GM18909 (cell line): Measurements from ENCODE around the gene TNFRSF8.

Source experiments
- ATAC-seq: cut with Tn5 transposase; IDR thresholded peaks from one replicate; pipeline ENCODE4 v1.9.1; 2021; ENCODE audit warnings: mild to moderate bottlenecking; ENCODE audit not compliant: unreplicated experiment, poor library complexity

The TNFRSF8 gene

GRCh38 chr1:12151465-12151864, 88.4 kb downstream of the TNFRSF8 start:
- no peak for ATAC-seq

- ATAC-seq: peak; percentile 64
Observed at GRCh38 chr1:12152113-12152891, 89.2 kb downstream of the TNFRSF8 start.

DNA sequence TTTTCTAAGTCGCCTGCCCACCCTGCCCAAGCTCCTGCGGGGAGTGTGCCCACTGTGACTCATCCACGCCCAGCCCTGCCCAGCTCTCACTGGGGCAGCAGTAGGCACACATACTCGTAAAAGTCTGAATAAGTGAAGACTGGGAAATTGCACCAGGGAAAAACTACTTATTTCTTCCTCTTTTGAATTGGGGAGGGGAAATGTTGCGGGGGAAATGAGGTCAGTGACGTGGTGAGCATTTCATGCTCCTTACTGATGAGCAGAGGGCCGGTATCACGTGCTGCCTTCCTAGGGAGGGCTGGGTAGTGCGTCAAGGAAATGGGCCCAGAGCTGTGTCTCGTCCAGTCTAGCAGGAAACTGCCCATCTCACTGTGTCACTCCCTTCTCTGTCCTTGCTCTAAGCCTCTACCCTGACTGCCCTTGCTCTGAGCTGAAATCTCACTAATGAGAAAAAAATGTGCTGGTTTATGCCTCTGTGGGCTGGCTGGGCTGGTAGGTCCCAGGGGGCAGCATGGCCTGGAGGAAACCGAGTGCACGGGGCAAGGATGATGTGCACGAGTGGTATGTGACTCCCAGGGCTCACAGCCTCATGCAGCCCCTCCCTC, 90.2 kb downstream of the TNFRSF8 start:
- peak; percentile 35 for ATAC-seq

DNA sequence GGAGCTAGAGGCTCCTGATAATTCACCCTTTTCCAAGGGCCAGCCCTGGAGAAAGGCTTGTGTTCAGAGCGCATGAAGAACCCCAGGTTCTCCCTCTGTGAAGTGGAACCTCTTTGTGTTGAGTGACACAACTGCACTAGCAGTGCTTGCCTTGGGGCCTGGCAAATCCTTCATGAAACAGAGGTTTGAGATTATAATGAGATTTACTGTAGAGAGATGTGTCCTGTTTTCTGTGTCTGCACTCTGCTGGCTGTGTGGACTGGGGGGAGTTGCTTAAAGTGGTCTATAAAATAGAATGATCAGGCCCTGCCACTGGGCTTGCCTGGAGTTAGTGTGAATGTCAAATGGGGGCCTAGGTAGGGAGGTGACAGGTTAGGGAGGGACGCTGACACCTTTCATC, 92.2 kb downstream of the TNFRSF8 start:
- ATAC-seq: no peak

DNA sequence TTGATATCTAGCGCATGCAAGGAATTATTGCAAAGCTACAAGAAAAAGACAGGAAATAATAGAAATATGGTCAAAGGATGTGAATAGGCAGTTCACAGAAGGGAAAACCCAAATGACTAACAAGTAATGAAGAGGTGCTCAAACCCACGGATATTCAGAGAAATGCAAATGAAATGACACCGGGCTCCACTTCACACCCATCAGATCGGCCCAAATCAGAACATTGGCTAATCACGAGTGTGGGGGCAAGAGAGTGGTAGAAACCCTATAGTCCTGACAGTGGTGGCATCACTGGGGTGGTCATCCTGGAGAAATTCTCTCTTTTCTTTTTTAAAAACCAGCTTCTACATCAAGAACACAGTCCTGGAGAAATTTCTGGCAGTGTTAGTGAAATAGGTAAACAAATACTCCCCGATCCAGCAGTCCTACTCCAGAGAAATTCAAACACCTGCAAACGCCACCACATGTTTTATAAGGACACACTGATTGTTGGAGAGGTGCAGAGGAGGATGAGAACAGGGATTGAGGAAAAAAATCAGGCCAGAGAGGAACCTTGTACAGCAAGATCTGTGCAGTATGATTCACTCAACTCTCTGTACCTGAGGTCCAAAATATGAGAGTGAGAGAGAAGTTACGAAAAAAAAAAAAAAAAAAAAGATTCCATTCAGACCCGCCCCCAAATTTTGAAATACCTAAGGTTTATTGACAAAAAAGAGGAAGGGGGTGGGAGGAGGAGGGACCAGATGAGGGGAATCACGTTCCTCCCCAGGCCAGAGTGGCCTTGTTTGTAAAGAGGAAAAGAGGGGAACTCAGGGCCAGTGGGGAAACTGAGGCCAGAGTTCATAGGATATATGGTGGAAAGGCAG, 94.5 kb downstream of the TNFRSF8 start:
- no peak for ATAC-seq

GRCh38 chr1:12158357-12159092, 95.4 kb downstream of the TNFRSF8 start:
- ATAC-seq: no peak

GRCh38 chr1:12159816-12160215, 96.7 kb downstream of the TNFRSF8 start:
- ATAC-seq: no peak

GRCh38 chr1:12161324-12161661, 98.2 kb downstream of the TNFRSF8 start:
- ATAC-seq: no peak

GRCh38 chr1:12161662-12162458, 98.8 kb downstream of the TNFRSF8 start:
- peak; percentile 79 for ATAC-seq

DNA sequence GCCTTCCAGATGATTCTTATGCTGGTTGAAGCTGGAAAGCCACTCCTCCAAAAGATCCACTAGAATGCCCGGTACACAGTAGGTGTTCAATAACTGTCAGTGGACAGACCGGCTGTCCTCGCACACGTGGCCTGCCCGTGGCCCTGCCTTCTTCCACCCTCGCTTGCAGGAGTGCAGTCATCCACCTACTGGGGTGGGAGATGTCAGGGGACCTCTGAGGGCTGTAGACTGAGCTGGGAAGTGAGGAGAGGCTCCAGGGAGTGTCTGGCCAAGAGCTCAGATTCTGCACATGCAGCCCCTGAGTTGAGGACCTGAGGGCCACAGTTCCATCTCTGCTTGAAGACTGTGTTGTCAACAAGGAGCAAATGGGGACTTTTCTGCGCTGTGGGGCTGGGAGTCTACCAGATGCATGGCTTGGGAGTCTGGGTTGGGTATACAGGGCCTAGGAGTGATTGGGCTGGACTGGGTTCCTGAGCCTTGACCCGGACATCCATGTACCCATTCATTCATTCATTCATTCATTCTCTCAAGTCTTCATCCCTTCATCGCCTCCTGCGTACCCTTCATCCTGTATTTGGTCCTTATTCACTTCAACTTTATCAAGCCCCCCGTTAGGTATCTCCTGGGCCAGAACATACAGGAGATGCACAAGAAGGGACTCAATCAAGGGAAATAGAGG, 99.5 kb downstream of the TNFRSF8 start:
- no peak for ATAC-seq

DNA sequence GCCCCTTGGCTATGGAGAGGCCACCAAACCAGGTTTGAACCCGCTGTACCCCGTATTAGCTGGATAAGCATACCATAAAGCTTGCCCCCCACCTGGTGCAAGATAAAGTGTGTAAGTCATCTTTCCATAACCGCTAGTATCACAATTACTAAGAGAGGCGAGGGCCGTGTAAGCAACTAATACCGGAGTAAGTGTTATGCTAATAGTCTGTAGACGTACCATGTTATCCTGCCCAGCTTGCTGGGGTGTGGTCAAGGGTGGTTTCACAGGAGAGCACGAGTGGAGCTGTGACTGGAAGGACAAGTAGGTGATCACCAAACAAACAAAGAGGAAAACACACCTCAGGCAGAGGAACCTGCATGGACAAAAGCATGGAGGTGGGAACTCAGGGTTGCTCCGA, 100.1 kb downstream of the TNFRSF8 start:
- no peak for ATAC-seq

DNA sequence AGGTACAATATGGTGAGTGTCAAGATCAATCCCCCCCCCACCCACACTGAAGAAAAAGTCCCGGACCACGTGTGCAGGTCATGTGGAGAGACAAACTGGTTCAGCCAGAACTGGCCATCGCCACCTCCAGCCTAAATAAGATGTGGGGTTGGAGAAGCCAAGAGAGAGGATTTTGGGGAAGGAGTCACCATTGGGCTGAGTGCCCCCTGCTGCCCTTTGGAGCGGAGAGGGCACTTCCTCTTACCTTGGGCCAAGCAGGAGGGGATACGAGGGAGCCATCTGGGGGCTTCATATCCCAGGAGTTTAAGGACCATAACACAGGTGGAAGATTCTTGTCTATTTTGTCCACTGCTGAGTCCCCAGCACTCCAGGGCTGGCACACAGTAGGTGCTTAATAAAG, 101.1 kb downstream of the TNFRSF8 start:
- ATAC-seq: no peak

DNA sequence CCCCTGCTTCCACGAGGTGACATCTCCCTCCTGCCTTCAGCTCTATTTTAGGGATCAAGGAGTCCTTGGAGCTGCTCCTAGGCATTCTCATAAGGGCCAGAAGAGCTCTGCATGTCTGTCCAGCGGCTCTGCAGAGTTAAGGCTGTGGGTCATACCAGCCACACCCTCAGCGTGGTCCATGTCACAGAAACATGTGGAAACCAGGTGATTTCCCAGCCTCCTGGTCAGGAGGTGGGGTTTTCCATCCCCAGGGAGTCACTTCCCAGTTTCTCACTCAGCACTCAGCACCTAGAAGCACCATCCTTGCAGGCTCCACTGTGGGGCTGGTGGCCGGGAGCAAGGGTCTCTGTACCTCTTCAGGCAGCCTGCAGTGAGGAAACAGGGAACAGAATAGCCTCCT, 102.2 kb downstream of the TNFRSF8 start:
- ATAC-seq: no peak

DNA sequence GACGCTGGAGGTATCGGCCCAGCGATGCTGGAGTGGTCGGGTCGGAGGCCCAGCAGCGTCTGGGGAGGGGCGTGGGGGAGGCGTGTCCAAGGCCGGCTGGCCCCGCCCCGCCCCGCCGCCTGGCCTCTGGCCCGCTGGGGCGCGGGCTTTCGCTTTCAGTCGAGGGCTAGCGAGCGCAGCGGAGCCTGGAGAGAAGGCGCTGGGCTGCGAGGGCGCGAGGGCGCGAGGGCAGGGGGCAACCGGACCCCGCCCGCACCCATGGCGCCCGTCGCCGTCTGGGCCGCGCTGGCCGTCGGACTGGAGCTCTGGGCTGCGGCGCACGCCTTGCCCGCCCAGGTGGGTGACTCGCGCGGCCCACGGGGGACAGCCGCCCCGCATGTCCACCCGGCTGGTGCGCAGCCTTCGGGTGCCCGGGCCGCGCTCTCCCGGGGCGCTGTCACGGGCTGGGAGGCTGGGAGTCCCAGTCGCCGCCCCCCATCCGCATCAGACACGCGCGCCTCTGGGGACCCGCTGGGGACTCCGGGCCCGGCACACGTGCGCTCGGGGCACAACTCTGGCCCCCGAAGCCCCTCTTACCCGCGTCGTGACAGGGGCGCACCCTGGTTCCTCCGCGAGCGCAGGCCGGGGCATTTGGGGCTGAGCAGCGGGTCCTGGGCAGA, 103.9 kb downstream of the TNFRSF8 start, which contains the start of gene TNFRSF1B:
TNFRSF1B (plus strand) TSS at position 158 of the 659 bp plus-strand sequence; CDS start at position 259, 101 bp downstream.
- peak; percentile 46 for ATAC-seq

- peak; percentile 19 for ATAC-seq
Observed at GRCh38 chr1:12167493-12168429, 104.7 kb downstream of the TNFRSF8 start.

DNA sequence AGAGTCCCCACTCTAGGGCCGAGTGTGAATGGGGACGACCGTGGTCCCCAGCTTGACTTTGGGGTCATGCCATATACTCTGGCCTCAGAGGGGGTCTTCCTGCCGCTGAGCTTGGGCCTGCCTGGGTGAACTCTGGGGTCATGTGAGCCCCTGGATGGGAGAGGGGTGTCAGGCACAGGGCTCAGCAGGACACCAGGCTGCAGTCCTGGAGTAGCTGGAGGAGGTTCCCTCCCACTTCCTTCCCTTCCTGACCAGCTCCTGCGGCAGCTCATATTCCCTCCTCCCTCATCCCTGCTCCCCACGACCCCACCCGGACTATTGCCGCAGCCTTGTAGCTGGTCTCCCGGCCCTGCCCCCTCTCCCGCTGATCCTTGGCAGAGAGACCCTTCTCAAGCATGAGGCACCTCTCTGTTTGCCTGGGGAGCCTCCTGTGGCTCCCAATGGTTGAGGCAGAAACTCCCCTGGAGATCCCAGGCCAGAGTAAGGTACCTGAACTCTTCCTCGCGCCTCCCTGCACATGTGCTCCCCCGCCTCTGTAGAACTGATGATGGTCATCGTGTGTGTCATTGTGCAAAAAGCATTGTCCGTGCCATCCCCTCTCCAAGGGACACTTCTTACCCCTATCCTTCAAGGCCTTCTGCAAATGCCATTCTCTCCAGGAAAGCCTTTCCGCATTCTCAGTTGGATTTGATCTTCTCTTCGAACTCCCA, 105.5 kb downstream of the TNFRSF8 start:
- ATAC-seq: no peak
